Epithelial cell of proximal tubule (primary cell): ENCODE results near the gene SMIM33. TPM values are rescaled to one million over a fixed set of nuclear protein-coding genes. Genes with fewer than 3 reads are reported as not detected.
"Not testable (repeated sequence)": the region's sequence is repeated elsewhere in the genome, so short reads cannot be mapped to it uniquely, and the experiment has no call there.

Source experiments
- DNase-seq: peaks from one replicate; pipeline ENCODE4 v3.0.0-alpha.2; 2011; ENCODE audit warnings: low read depth
- H3K4me3 ChIP-seq: 2 replicates; pipeline ENCODE4 v1.5.1; 2011; ENCODE audit warnings: low read depth, mild to moderate bottlenecking, low read length
- total RNA-seq: library from RNA; depleted of rRNA; stranded (reverse); fragments of >200 nt; gene quantifications from 2 replicates; pipeline ENCODE4 v1.2.3, GENCODE V29; 2015
- TF ChIP-seq, protein P1 (sequence below): conservative IDR thresholded peaks from 2 replicates; pipeline ENCODE4 v1.5.1; 2012; ENCODE audit warnings: low read depth, mild to moderate bottlenecking, low read length

Gene SMIM33
- total RNA-seq, 1 donor from 2014 or later = not detected

- TF ChIP-seq, protein P1, sequence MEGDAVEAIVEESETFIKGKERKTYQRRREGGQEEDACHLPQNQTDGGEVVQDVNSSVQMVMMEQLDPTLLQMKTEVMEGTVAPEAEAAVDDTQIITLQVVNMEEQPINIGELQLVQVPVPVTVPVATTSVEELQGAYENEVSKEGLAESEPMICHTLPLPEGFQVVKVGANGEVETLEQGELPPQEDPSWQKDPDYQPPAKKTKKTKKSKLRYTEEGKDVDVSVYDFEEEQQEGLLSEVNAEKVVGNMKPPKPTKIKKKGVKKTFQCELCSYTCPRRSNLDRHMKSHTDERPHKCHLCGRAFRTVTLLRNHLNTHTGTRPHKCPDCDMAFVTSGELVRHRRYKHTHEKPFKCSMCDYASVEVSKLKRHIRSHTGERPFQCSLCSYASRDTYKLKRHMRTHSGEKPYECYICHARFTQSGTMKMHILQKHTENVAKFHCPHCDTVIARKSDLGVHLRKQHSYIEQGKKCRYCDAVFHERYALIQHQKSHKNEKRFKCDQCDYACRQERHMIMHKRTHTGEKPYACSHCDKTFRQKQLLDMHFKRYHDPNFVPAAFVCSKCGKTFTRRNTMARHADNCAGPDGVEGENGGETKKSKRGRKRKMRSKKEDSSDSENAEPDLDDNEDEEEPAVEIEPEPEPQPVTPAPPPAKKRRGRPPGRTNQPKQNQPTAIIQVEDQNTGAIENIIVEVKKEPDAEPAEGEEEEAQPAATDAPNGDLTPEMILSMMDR = no peak
These were observed 15.4 kb downstream of the SMIM33 start for GRCh38 chr5:139486201-139486600.

GRCh38 chr5:139488260-139488659 is 17.5 kb downstream of the SMIM33 start:
- DNase-seq = no peak
- TF ChIP-seq, protein P1 = no peak
- H3K4me3 ChIP-seq = no peak overlapping the region

More at GRCh38 chr5:139486201-139486600, 15.4 kb downstream of the SMIM33 start:
- DNase-seq = no peak
- H3K4me3 ChIP-seq = no peak overlapping the region

- no peak for DNase-seq
- TF ChIP-seq, protein P1 = no peak
- H3K4me3 ChIP-seq = no peak overlapping the region
These were observed 21.9 kb downstream of the SMIM33 start for GRCh38 chr5:139492700-139493192.

DNA sequence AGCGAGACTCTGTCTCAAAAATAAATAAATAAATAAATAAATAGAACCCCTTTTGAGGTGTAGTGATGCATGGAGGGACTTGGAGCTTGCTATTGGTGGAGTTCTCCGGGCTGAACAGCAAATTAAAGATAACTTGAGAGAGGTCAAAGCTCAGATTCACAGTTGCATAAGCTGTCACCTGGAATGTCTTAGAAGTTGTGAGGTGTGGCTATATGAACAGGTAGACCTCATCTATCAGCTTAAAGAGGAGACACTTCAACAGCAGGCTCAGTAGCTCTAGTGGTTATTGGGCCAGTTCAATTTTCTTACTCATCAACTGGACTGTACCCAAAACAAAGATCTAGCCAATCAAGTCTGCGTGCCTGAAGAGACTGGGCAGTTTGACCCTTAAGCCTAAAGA is 23.5 kb downstream of the SMIM33 start:
- no peak overlapping the region for H3K4me3 ChIP-seq
- TF ChIP-seq, protein P1 = no peak
- no peak for DNase-seq

- TF ChIP-seq, protein P1 = no peak
- DNase-seq = no peak
- H3K4me3 ChIP-seq = no peak overlapping the region
These were observed 24.0 kb downstream of the SMIM33 start for GRCh38 chr5:139494832-139495231.

- H3K4me3 ChIP-seq = no peak overlapping the region
- no peak for DNase-seq
- TF ChIP-seq, protein P1 = no peak
These were observed 25.0 kb downstream of the SMIM33 start for GRCh38 chr5:139495638-139496435.

GRCh38 chr5:139501381-139501780 is 30.6 kb downstream of the SMIM33 start:
- DNase-seq = no peak
- TF ChIP-seq, protein P1 = no peak

GRCh38 chr5:139503036-139503817 is 32.4 kb downstream of the SMIM33 start:
- H3K4me3 ChIP-seq = peak overlapping the region; percentile 33
- DNase-seq = not testable (repeated sequence)

More at GRCh38 chr5:139501381-139501780, 30.6 kb downstream of the SMIM33 start:
- no peak overlapping the region for H3K4me3 ChIP-seq

DNA sequence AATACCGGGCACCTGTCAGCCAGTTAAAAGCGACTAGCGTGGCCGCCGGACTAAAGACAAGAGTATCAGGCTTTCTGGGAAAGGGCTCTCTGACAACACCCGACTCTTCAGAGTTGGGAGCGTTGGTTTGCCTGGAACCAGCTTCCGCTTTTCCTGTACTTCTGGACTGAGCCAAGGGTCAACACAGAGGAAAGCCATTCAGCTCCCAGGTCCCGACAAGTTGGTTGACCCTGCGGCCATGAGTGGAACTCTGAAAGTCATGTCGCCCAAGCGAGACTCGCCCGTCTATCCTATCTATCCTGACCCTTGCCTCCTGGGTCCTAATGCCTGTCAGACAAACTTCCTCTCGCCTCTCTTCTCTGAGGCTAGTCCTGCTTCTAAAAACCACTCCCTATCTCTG is 33.1 kb downstream of the SMIM33 start:
- H3K4me3 ChIP-seq = peak overlapping the region; percentile 33
- DNase-seq = not testable (repeated sequence)
